Activated naive CD4-positive, alpha-beta T cell treated with Interleukin-2 at 50 U/mL for 16 hours (primary cell): ENCODE measurements around the gene KIFC3.
"Not testable (repeated sequence)": the region's sequence is repeated elsewhere in the genome, so short reads cannot be mapped to it uniquely, and the experiment has no call there.

Experiments
- DNase-seq: peaks from one replicate; pipeline ENCODE4 v3.0.0-alpha.2; 2020

KIFC3 gene

DNA sequence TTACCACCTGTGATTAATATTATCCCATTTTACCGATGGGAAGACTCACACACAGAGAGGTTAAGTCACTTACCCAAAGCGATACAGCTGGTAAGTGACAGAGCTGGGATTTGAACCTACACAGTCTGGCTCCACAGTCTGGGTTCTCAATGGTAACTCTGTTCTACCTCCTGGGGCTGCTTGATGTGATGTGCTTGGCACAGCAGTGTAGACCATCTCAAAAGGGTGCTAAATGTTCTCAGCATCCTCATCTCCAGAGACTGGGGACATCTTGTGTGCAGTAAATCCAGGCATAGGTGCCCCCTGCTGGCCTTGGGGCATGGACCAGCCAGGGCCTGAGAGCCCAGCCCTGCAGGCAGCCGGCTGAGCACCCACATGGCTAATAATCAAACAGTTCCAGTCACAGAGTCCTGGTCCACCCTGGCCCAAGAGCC lies 82.1 kb downstream of the KIFC3 start:
- peak; percentile 55 for DNase-seq

DNA sequence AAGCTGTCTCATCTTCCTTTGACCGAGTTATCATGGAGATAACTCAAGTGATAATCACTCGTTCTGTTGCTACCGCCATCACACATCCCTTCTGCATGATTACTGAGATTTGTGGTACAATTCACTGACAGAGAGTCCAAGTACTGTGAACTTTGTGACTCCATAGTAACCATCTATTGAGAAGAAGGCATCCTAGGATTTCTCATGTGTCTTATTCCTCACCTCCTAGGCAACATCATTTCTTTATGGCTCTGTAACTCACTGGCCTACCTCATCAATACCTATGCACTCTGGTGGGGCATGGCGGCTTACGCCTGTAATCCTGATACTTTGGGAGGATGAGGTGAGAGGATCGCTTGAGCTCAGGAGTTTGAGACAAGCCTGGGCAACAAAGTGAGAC lies 88.2 kb downstream of the KIFC3 start:
- DNase-seq, result no peak

DNA sequence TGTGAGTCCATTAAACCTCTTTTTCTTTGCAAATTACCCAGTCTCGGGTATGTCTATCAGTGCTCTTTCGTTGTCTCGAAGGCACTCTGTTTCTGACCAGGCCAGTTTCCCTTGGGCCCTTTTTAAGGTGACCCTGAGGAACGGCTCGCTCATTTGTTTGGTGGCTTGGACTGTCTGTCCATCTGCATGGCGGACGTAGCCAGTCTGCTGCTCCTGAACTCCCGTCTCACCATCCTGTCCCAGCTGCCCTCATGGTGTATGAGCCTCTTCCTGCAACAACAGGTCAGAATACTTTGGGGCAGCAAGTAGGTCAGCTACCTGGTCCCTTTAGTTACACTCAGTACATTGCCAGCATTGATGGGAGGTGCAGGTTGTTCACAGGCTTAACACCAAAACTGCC lies 88.7 kb downstream of the KIFC3 start:
- no peak for DNase-seq

DNA sequence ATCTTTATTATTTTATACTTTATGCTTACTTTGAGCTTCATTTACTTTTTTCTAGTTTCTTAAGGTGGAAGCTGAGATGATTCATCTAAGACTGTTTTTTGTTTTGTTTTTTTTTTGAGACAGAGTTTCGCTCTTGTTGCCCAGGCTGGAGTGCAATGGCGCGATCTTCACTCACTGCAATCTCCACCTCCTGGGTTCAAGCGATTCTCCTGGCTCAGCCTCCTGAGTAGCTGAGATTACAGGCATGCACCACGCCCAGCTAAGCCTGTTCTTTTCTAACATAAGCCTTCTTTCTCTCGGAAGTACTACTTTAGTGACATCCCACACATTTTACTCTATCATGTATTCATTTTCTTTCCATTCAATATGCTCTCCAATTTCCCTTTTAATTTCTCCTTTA lies 89.7 kb downstream of the KIFC3 start:
- DNase-seq, result not testable (repeated sequence)

DNA sequence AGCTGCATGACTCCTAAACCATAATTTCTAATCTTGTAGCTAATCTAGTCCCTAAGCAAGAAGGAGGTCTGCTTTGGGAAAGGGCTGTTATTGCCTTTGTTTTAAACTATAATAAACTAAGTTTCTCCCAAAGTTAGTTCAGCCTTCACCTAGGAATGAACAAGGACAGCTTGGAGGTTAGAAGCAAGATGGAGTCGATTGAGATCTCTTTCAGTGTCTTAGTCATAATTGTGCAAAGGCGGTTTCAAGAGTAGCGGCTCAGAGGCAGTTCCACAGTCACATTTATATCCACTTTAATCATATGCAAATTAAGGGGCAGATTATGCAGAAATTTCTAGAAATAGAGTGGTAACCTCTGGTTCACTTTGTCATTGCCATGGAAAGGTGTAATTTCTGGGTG lies 90.3 kb downstream of the KIFC3 start:
- no peak for DNase-seq

DNA sequence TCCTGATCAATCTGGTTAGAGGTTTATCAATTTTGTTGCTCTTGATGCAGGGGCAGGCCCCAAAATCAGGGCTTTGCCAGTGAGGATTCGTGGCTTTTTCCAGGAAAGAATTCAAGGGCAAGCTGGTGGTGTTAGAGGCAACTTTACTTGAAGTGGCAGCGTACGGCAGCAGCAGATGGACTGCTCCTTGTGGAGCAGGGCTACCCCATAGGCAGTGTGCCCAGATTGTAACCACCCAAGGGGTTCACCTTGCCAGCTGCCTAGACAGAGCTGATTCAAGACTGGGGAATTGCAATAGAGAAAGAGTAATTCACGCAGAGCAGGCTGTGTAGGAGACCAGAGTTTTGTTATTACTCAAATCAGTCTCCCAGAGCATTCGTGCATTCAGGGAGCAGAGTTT lies 90.9 kb downstream of the KIFC3 start:
- no peak for DNase-seq

DNA sequence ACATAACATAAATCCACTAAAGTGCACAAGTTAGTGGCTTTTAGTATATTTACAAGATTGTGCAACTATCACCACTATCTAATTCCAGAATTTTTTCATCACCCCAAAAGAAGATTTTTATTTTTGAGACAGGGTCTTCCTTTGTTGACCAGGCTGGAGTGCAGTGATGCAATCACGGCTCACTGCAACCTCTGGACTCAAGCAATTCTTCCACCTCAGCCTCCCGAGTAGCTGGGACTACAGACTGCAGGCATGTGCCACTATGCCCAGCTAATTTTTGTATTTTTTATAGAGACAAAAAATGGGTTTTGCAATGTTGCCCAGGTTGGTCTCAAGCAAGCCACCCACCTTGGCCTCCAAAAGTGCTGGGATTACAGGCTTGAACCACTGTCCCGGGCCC lies 92.6 kb downstream of the KIFC3 start:
- DNase-seq, result no peak
